ENCODE data around the gene ARHGAP26. TPM values are rescaled to one million over a fixed set of nuclear protein-coding genes. Genes with fewer than 3 reads are reported as not detected.
"Not testable (repeated sequence)": the region's sequence is repeated elsewhere in the genome, so short reads cannot be mapped to it uniquely, and the experiment has no call there.

ARHGAP26 gene
- total and polyA plus RNA-seq, 10 donors: 4.2 to 148 (median 55.5) TPM

GRCh38 chr5:143085319-143085917, 315.2 kb downstream of the ARHGAP26 start:
- intact Hi-C loops (cut with DNase I; ENCODE audit: low total_unique reads): no loop called here
- TF ChIP-seq POLR2AphosphoS5 (IDR thresholded peaks at IDR 0.05) (no peak), POLR2A (IDR thresholded peaks at IDR 0.05) (no peak), CTCF (IDR thresholded peaks at IDR 0.05 in 8 of 11, conservative IDR thresholded peaks at IDR 0.05 in 3 of 11) (no peak)
- no peak overlapping the region for H3K4me3 ChIP-seq
- no peaks in the 10 kb centered on the region for H3K9me3 ChIP-seq
- 86 to 94% (median 90%) methylated on average over 6 of the region's 6 CpGs for WGBS, 5 donors
- DNase-seq: no peak
- peaks cover 0 to 29% (median 0%) of the 10 kb centered on the region in 6 donors for H3K36me3 ChIP-seq
- no peak overlapping the region for H3K27ac ChIP-seq
- H3K4me1 ChIP-seq: no peaks in the 10 kb centered on the region
- no peaks in the 10 kb centered on the region for H3K27me3 ChIP-seq (replicated peaks in 1 of 7)

- intact Hi-C loops (cut with DNase I; ENCODE audit: low total_unique reads): no loop called here
- WGBS, 5 donors: 95 to 100% (median 100%) methylated on average over 1 of the region's 1 CpG
These were observed 316.4 kb downstream of the ARHGAP26 start for GRCh38 chr5:143086546-143086907.

GRCh38 chr5:143086908-143087637, 316.9 kb downstream of the ARHGAP26 start:
- no peaks in the 10 kb centered on the region for H3K4me1 ChIP-seq
- TF ChIP-seq CTCF (IDR thresholded peaks at IDR 0.05 in 8 of 11, conservative IDR thresholded peaks at IDR 0.05 in 3 of 11) (no peak), POLR2A (IDR thresholded peaks at IDR 0.05) (no peak), POLR2AphosphoS5 (IDR thresholded peaks at IDR 0.05) (no peak)
- H3K27me3 ChIP-seq (replicated peaks in 1 of 7): no peaks in the 10 kb centered on the region
- no peak overlapping the region for H3K27ac ChIP-seq
- WGBS, 5 donors: 76 to 94% (median 90%) methylated on average over 5 of the region's 5 CpGs
- H3K36me3 ChIP-seq: peaks cover 0 to 29% (median 0%) of the 10 kb centered on the region in 6 donors
- intact Hi-C loops (cut with DNase I; ENCODE audit: low total_unique reads): no loop called here
- no peaks in the 10 kb centered on the region for H3K9me3 ChIP-seq
- H3K4me3 ChIP-seq: no peak overlapping the region
- no peak for DNase-seq

More at GRCh38 chr5:143086546-143086907, 316.4 kb downstream of the ARHGAP26 start:
- H3K4me3 ChIP-seq: no peak overlapping the region
- no peak for DNase-seq
- no peak overlapping the region for H3K27ac ChIP-seq
- H3K27me3 ChIP-seq (replicated peaks in 1 of 7): no peaks in the 10 kb centered on the region
- TF ChIP-seq POLR2AphosphoS5 (IDR thresholded peaks at IDR 0.05) (no peak), CTCF (IDR thresholded peaks at IDR 0.05 in 8 of 11, conservative IDR thresholded peaks at IDR 0.05 in 3 of 11) (no peak), POLR2A (IDR thresholded peaks at IDR 0.05) (no peak)
- H3K9me3 ChIP-seq: no peaks in the 10 kb centered on the region
- H3K36me3 ChIP-seq: peaks cover 0 to 29% (median 0%) of the 10 kb centered on the region in 6 donors
- H3K4me1 ChIP-seq: no peaks in the 10 kb centered on the region

- H3K4me3 ChIP-seq; H3K4me1 ChIP-seq; intact Hi-C loops (cut with DNase I; ENCODE audit: low total_unique reads); DNase-seq; H3K27ac ChIP-seq; H3K9me3 ChIP-seq; H3K27me3 ChIP-seq (replicated peaks in 1 of 7): not testable (repeated sequence)
- 95 to 98% (median 97%) methylated on average over 11 of the region's 11 CpGs for WGBS, 5 donors
- H3K36me3 ChIP-seq: peaks cover 0 to 23% (median 0%) of the 10 kb centered on the region in 6 donors
These were observed 318.5 kb downstream of the ARHGAP26 start for GRCh38 chr5:143088702-143089101.

DNA sequence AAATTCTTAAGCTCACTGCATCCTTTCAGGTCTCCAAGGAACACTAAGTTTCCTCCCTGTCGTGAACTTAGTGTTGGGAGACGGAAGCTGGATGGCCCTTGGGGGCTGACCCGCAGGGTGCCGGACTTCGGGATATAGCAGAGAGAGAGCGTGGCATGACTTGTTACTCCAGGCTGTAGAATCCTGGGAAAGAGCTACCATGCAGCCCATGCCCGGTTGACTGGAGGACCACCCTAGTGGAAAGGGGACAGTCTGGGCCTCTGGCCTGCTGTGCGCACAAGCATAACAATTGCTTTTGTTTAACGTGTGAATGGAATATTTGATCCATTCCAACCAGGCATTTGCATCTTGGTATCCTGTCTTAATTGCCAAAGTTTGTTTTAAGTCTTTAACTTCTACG, 319.9 kb downstream of the ARHGAP26 start:
- 94 to 96% (median 95%) methylated on average over 10 of the region's 10 CpGs for WGBS, 5 donors
- H3K27me3 ChIP-seq (replicated peaks in 1 of 7); H3K9me3 ChIP-seq; H3K4me3 ChIP-seq; H3K27ac ChIP-seq; intact Hi-C loops (cut with DNase I; ENCODE audit: low total_unique reads); H3K4me1 ChIP-seq; DNase-seq: not testable (repeated sequence)
- H3K36me3 ChIP-seq: peaks cover 0 to 11% (median 0%) of the 10 kb centered on the region in 6 donors

GRCh38 chr5:143092711-143093451, 322.7 kb downstream of the ARHGAP26 start:
- H3K36me3 ChIP-seq: peaks cover 0 to 11% (median 0%) of the 10 kb centered on the region in 6 donors
- H3K27me3 ChIP-seq (replicated peaks in 1 of 7); intact Hi-C loops (cut with DNase I; ENCODE audit: low total_unique reads); H3K27ac ChIP-seq; DNase-seq; H3K4me1 ChIP-seq; H3K4me3 ChIP-seq; H3K9me3 ChIP-seq: not testable (repeated sequence)
- WGBS, 5 donors: 70 to 85% (median 79%) methylated on average over 8 of the region's 8 CpGs
